ENCODE measurements around the gene LBH. TPM values are rescaled to one million over a fixed set of nuclear protein-coding genes. Genes with fewer than 3 reads are reported as not detected.

Gene LBH
- 215 and 431 TPM in 2 replicates for total RNA-seq

DNA sequence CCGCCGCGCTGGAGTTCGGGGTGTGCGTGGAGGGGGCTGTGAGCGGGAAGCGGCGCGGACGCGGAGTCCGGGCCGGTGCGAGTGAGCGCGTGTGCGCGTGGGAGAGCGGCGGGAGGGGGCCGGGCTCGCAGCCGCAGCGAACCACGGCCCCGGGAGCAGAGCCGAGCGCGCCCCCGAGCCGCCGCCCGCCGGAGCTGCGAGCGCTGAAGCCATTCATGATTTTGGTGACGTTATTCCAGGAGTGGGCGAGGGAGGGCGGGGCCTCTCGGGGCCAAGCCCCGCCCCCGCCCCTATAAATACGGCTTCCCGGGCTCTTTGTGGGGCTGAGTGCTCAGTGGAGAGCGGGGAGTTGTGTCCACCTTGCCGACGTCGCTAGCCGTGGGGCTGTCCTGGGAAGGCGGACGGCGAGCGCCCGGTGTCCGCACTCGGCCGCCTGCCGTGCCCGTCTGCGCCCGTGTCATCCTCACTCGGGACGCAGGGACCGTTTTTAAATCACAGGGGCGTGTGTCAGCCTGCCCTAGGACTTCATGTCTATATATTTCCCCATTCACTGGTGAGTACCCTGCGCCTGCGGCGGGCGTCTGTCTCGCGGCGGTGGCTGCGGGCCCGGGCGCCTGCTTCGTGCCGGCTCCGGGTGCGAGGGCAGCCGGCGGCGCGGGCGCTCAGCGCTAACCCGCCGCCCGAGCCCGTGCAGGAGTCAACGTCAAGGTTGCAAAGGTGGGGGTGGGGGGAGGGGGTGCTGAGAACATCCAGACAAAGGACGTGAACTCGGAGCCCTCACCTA lies at the start of gene LBH:
LBH (plus strand) TSS at position 323 of the 784 bp plus-strand sequence; CDS start at position 528, 205 bp downstream.

Small RNAs within 50 kb of the gene (small RNA-seq; reads per million reads assigned to genes)
- 0.16 reads per million for gene SNORA10B

Other genes with a start within 250 kb of the LBH start
- gene YPEL5, start 84.5 kb upstream of the LBH start, total RNA-seq = 89.7 and 98.1 TPM in 2 replicates
- 33.4 and 52.1 TPM in 2 replicates for gene LCLAT1, start 215.7 kb downstream of the LBH start, total RNA-seq

Measured in hair follicle dermal papilla cell (primary cell).